Activated CD4-positive, alpha-beta T cell treated with anti-CD3 and anti-CD28 coated beads for 36 hours (primary cell): ENCODE measurements around the gene CYP26A1. TPM values are rescaled to one million over a fixed set of nuclear protein-coding genes. Genes with fewer than 3 reads are reported as not detected.

Experiments
- ATAC-seq: fragments of 200-7000 bp; cut with Tn5 transposase; one replicate; pipeline ENCODE4 v1.10.0; 2021; ENCODE audit warnings: mild to moderate bottlenecking, moderate library complexity
- CTCF ChIA-PET: fragments of 350-600 bp; sonication (Branson Sonifier 250); formaldehyde crosslinking; loops from one replicate; lab custom pipeline; 2021; ENCODE audit warnings: antibody characterized with exemption; lab: Charles Lee
- POLR2A ChIA-PET: fragments of 350-600 bp; sonication (Branson Sonifier 250); formaldehyde crosslinking; loops from one replicate; lab custom pipeline; 2021; ENCODE audit warnings: antibody characterized with exemption, inconsistent platforms; lab: Charles Lee
- DNase-seq: peaks from one replicate; pipeline ENCODE4 v3.0.0-alpha.2; 2020
- H3K27ac Mint-ChIP-seq: one replicate; pipeline ENCODE4 v1.8.0; 2021; ENCODE audit warnings: mixed read lengths
- H3K27me3 Mint-ChIP-seq: one replicate; pipeline ENCODE4 v1.8.0; 2021; ENCODE audit warnings: mixed read lengths
- H3K36me3 Mint-ChIP-seq: one replicate; pipeline ENCODE4 v1.8.0; 2021; ENCODE audit warnings: low read depth, mixed read lengths
- H3K4me1 Mint-ChIP-seq: one replicate; pipeline ENCODE4 v1.8.0; 2021; ENCODE audit warnings: mixed read lengths
- H3K4me3 Mint-ChIP-seq: one replicate; pipeline ENCODE4 v1.8.0; 2021; ENCODE audit warnings: mild to moderate bottlenecking, moderate library complexity, mixed read lengths
- H3K9me3 Mint-ChIP-seq: one replicate; pipeline ENCODE4 v1.8.0; 2021; ENCODE audit warnings: low read depth, mixed read lengths
- intact Hi-C, 2 experiments: fragments of 100-400 bp; cut with DNase I in 1 of 2; cut with micrococcal nuclease in 1 of 2; formaldehyde crosslinking; loops; one replicate each; pipeline versions ENCODE4 v1.14.2 to v1.15.1; 2022 to 2024; cut with DNase I, micrococcal nuclease
- total RNA-seq, 2 experiments: library from RNA; stranded (reverse); gene quantifications; one replicate each; pipeline ENCODE4 v1.2.3, GENCODE V29; 2021

The CYP26A1 gene
- total RNA-seq, 2 experiments from 2014 or later: not detected

- Mint-ChIP-seq H3K9me3 (no peaks in the 10 kb centered on the region), H3K36me3 (no peaks in the 10 kb centered on the region), H3K27ac (no peak overlapping the region), H3K27me3 (peaks cover 35% of the 10 kb centered on the region), H3K4me1 (peaks cover 2% of the 10 kb centered on the region), H3K4me3 (no peak overlapping the region)
- DNase-seq: no peak
- ChIA-PET CTCF (interaction anchor here (1.3 to 1.9 kb wide), 3 partner anchors 11 to 400 kb away, joined by 3 to 6 read pairs (median 3); partner anchors contain the start of gene MYOF), POLR2A (no interaction called here)
- ATAC-seq: no peak
- intact Hi-C loops: loop anchor here (2.0 kb wide), 2 partner anchors 271 to 401 kb away; partner anchors contain the start of gene MYOF (in 1 of the 2)
Measured at GRCh38 chr10:93081834-93082233, 8.1 kb downstream of the CYP26A1 start.

- ChIA-PET CTCF (interaction anchor here (0.7 to 0.9 kb wide), 2 partner anchors 12 to 36 kb away, joined by 3 read pairs; no protein-coding TSS in a partner anchor), POLR2A (no interaction called here)
- Mint-ChIP-seq H3K4me3 (no peak overlapping the region), H3K36me3 (no peaks in the 10 kb centered on the region), H3K4me1 (peaks cover 2% of the 10 kb centered on the region), H3K27me3 (peaks cover 28% of the 10 kb centered on the region), H3K27ac (no peak overlapping the region), H3K9me3 (no peaks in the 10 kb centered on the region)
- ATAC-seq (no peak), DNase-seq (no peak)
- intact Hi-C loops: no loop called here
Measured at GRCh38 chr10:93083743-93084539, 10.2 kb downstream of the CYP26A1 start.

GRCh38 chr10:93085272-93085859, 11.7 kb downstream of the CYP26A1 start:
- no peak for ATAC-seq
- peaks cover 19% of the 10 kb centered on the region for H3K27me3 Mint-ChIP-seq
- no peak for DNase-seq
- H3K4me3 Mint-ChIP-seq: no peak overlapping the region
- intact Hi-C loops: no loop called here
- no peaks in the 10 kb centered on the region for H3K36me3 Mint-ChIP-seq
- no peaks in the 10 kb centered on the region for H3K4me1 Mint-ChIP-seq
- no peak overlapping the region for H3K27ac Mint-ChIP-seq
- CTCF ChIA-PET: interaction anchor here (0.6 to 1.1 kb wide), 3 partner anchors 23 to 189 kb away, joined by 3 to 4 read pairs (median 3); no protein-coding TSS in a partner anchor
- POLR2A ChIA-PET: no interaction called here
- no peaks in the 10 kb centered on the region for H3K9me3 Mint-ChIP-seq

- POLR2A ChIA-PET: no interaction called here
- no peak overlapping the region for H3K4me3 Mint-ChIP-seq
- H3K36me3 Mint-ChIP-seq: no peaks in the 10 kb centered on the region
- ATAC-seq: no peak
- CTCF ChIA-PET: no interaction called here
- H3K27me3 Mint-ChIP-seq: peaks cover 18% of the 10 kb centered on the region
- no peak for DNase-seq
- H3K4me1 Mint-ChIP-seq: no peaks in the 10 kb centered on the region
- no peak overlapping the region for H3K27ac Mint-ChIP-seq
- intact Hi-C loops: no loop called here
- no peaks in the 10 kb centered on the region for H3K9me3 Mint-ChIP-seq
Measured at GRCh38 chr10:93086289-93086688, 12.6 kb downstream of the CYP26A1 start.

- H3K27ac Mint-ChIP-seq: no peak overlapping the region
- no peak for DNase-seq
- CTCF ChIA-PET: interaction anchor here (0.6 to 1.6 kb wide), 5 partner anchors 28 to 1049 kb away, joined by 3 to 6 read pairs (median 3); no protein-coding TSS in a partner anchor
- H3K4me3 Mint-ChIP-seq: no peak overlapping the region
- H3K27me3 Mint-ChIP-seq: peaks cover 12% of the 10 kb centered on the region
- no peaks in the 10 kb centered on the region for H3K4me1 Mint-ChIP-seq
- POLR2A ChIA-PET: no interaction called here
- H3K36me3 Mint-ChIP-seq: no peaks in the 10 kb centered on the region
- no peaks in the 10 kb centered on the region for H3K9me3 Mint-ChIP-seq
- ATAC-seq: no peak
- intact Hi-C loops: no loop called here
Measured at GRCh38 chr10:93087846-93088245, 14.2 kb downstream of the CYP26A1 start.

- no peak overlapping the region for H3K27ac Mint-ChIP-seq
- no peaks in the 10 kb centered on the region for H3K9me3 Mint-ChIP-seq
- H3K27me3 Mint-ChIP-seq: peaks cover 12% of the 10 kb centered on the region
- no peak overlapping the region for H3K4me3 Mint-ChIP-seq
- no peak for DNase-seq
- no peaks in the 10 kb centered on the region for H3K36me3 Mint-ChIP-seq
- ChIA-PET POLR2A (no interaction called here), CTCF (interaction anchor here (0.6 to 1.6 kb wide), 6 partner anchors 8 to 287 kb away, joined by 3 to 6 read pairs (median 3); no protein-coding TSS in a partner anchor)
- no peak for ATAC-seq
- no peaks in the 10 kb centered on the region for H3K4me1 Mint-ChIP-seq
- intact Hi-C loops: no loop called here
Measured at GRCh38 chr10:93088466-93088865, 14.8 kb downstream of the CYP26A1 start.

GRCh38 chr10:93090619-93091018, 16.9 kb downstream of the CYP26A1 start:
- POLR2A ChIA-PET: no interaction called here
- H3K4me3 Mint-ChIP-seq: no peak overlapping the region
- CTCF ChIA-PET: interaction anchor here (0.6 kb wide), 1 partner anchor 257 kb away, joined by 3 read pairs; no protein-coding TSS in a partner anchor
- intact Hi-C loops: no loop called here
- no peak overlapping the region for H3K27ac Mint-ChIP-seq
- no peaks in the 10 kb centered on the region for H3K4me1 Mint-ChIP-seq
- H3K9me3 Mint-ChIP-seq: no peaks in the 10 kb centered on the region
- H3K27me3 Mint-ChIP-seq: peaks cover 12% of the 10 kb centered on the region
- ATAC-seq (no peak), DNase-seq (no peak)
- no peaks in the 10 kb centered on the region for H3K36me3 Mint-ChIP-seq

- ChIA-PET POLR2A (no interaction called here), CTCF (interaction anchor here (1.0 kb wide), 1 partner anchor 24 kb away, joined by 3 read pairs; no protein-coding TSS in a partner anchor)
- Mint-ChIP-seq H3K27ac (no peak overlapping the region), H3K4me1 (no peaks in the 10 kb centered on the region), H3K27me3 (peaks cover 12% of the 10 kb centered on the region), H3K4me3 (no peak overlapping the region), H3K9me3 (no peaks in the 10 kb centered on the region), H3K36me3 (no peaks in the 10 kb centered on the region)
- DNase-seq: no peak
- intact Hi-C loops: no loop called here
- no peak for ATAC-seq
Measured at GRCh38 chr10:93091960-93092359, 18.3 kb downstream of the CYP26A1 start.

- no peaks in the 10 kb centered on the region for H3K36me3 Mint-ChIP-seq
- H3K4me1 Mint-ChIP-seq: no peaks in the 10 kb centered on the region
- ATAC-seq (no peak), DNase-seq (no peak)
- no peak overlapping the region for H3K4me3 Mint-ChIP-seq
- H3K27ac Mint-ChIP-seq: no peak overlapping the region
- ChIA-PET CTCF (interaction anchor here (1.1 to 1.5 kb wide), 2 partner anchors 11 to 21 kb away, joined by 3 to 5 read pairs; no protein-coding TSS in a partner anchor), POLR2A (no interaction called here)
- H3K9me3 Mint-ChIP-seq: no peaks in the 10 kb centered on the region
- intact Hi-C loops: no loop called here
- H3K27me3 Mint-ChIP-seq: peaks cover 6% of the 10 kb centered on the region
Measured at GRCh38 chr10:93095225-93095624, 21.5 kb downstream of the CYP26A1 start.

GRCh38 chr10:93096901-93097300, 23.2 kb downstream of the CYP26A1 start:
- H3K27me3 Mint-ChIP-seq: no peaks in the 10 kb centered on the region
- CTCF ChIA-PET: interaction anchor here (0.7 to 0.8 kb wide), 3 partner anchors 8 to 125 kb away, joined by 3 to 4 read pairs (median 3); no protein-coding TSS in a partner anchor
- DNase-seq (no peak), ATAC-seq (no peak)
- H3K4me3 Mint-ChIP-seq: no peak overlapping the region
- H3K9me3 Mint-ChIP-seq: no peaks in the 10 kb centered on the region
- H3K4me1 Mint-ChIP-seq: no peaks in the 10 kb centered on the region
- no peaks in the 10 kb centered on the region for H3K36me3 Mint-ChIP-seq
- POLR2A ChIA-PET: interaction anchor here (0.6 kb wide), 1 partner anchor 69 kb away, joined by 4 read pairs; no protein-coding TSS in a partner anchor
- intact Hi-C loops: no loop called here
- H3K27ac Mint-ChIP-seq: no peak overlapping the region

- Mint-ChIP-seq H3K4me1 (no peaks in the 10 kb centered on the region), H3K4me3 (no peak overlapping the region), H3K27me3 (no peaks in the 10 kb centered on the region), H3K9me3 (no peaks in the 10 kb centered on the region), H3K36me3 (no peaks in the 10 kb centered on the region), H3K27ac (no peak overlapping the region)
- intact Hi-C loops: no loop called here
- ChIA-PET CTCF (interaction anchor here (0.7 to 0.8 kb wide), 4 partner anchors 9 to 235 kb away, joined by 3 to 4 read pairs (median 3); no protein-coding TSS in a partner anchor), POLR2A (no interaction called here)
- no peak for ATAC-seq
- no peak for DNase-seq
Measured at GRCh38 chr10:93097386-93097785, 23.7 kb downstream of the CYP26A1 start.
